GM19463 (cell line): ENCODE results near the gene EBF3.

Experiments
- ATAC-seq: cut with Tn5 transposase; IDR thresholded peaks from one replicate; pipeline ENCODE4 v1.9.1; 2021; ENCODE audit warnings: mild to moderate bottlenecking, moderate library complexity; ENCODE audit not compliant: unreplicated experiment

EBF3 gene

GRCh38 chr10:129876838-129877237, 87.2 kb downstream of the EBF3 start:
- ATAC-seq: no peak

- no peak for ATAC-seq
These were observed 87.9 kb downstream of the EBF3 start for GRCh38 chr10:129875993-129876726.

GRCh38 chr10:129873351-129873750, 90.7 kb downstream of the EBF3 start:
- ATAC-seq: no peak

GRCh38 chr10:129871966-129872365, 92.1 kb downstream of the EBF3 start:
- ATAC-seq: no peak

- no peak for ATAC-seq
These were observed 93.0 kb downstream of the EBF3 start for GRCh38 chr10:129870961-129871621.

GRCh38 chr10:129870474-129870757, 93.7 kb downstream of the EBF3 start:
- no peak for ATAC-seq

- no peak for ATAC-seq
These were observed 94.2 kb downstream of the EBF3 start for GRCh38 chr10:129869596-129870473.

- ATAC-seq: no peak
These were observed 95.5 kb downstream of the EBF3 start for GRCh38 chr10:129868449-129869035.

- ATAC-seq: no peak
These were observed 96.4 kb downstream of the EBF3 start for GRCh38 chr10:129867631-129868179.

GRCh38 chr10:129866894-129867293, 97.2 kb downstream of the EBF3 start:
- no peak for ATAC-seq

- ATAC-seq: no peak
These were observed 98.1 kb downstream of the EBF3 start for GRCh38 chr10:129865960-129866359.

GRCh38 chr10:129865413-129865812, 98.7 kb downstream of the EBF3 start:
- no peak for ATAC-seq

GRCh38 chr10:129864601-129865126, 99.4 kb downstream of the EBF3 start:
- no peak for ATAC-seq

- no peak for ATAC-seq
These were observed 100.0 kb downstream of the EBF3 start for GRCh38 chr10:129864082-129864481.

GRCh38 chr10:129863201-129863663, 100.8 kb downstream of the EBF3 start:
- no peak for ATAC-seq

GRCh38 chr10:129861776-129862531, 102.1 kb downstream of the EBF3 start:
- no peak for ATAC-seq

- no peak for ATAC-seq
These were observed 103.7 kb downstream of the EBF3 start for GRCh38 chr10:129860396-129860795.

GRCh38 chr10:129859536-129859935, 104.5 kb downstream of the EBF3 start:
- no peak for ATAC-seq

GRCh38 chr10:129857242-129857960, 106.7 kb downstream of the EBF3 start:
- ATAC-seq: no peak
